LNCaP clone FGC (cell line): ENCODE results near the gene RAP2A.

Experiments
- DNase-seq: peaks from one replicate; pipeline ENCODE4 v3.0.0-alpha.2; 2011; ENCODE audit warnings: low read depth
- H3K4me3 ChIP-seq: 2 replicates; pipeline ENCODE4 v1.5.1; 2011; ENCODE audit warnings: mild to moderate bottlenecking, low read depth, low read length, control low read depth
- TF ChIP-seq, protein P1 (sequence below): IDR thresholded peaks from 2 replicates; pipeline ENCODE4 v1.5.1; 2012; ENCODE audit warnings: mild to moderate bottlenecking; ENCODE audit not compliant: control insufficient read depth, insufficient read depth; ENCODE audit errors: extremely low read depth

Gene RAP2A

DNA sequence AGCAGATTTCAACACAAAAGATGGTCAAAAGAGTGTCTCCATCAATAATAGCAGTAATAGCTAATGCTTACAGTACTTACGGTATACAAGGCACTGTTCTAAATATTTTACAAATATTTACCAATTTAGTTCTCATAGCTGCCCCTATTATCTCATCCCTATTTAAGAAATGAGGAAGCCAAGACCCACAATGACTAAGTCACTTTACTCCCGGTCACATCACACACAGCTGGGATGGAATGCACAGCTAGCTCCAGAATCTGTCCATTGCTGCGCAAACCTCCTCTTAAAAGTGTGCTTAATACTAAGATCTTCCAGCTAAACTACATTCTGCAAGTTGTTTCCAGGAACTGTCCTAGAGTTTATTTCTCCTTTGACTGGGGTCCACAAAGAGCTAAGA, 63.4 kb downstream of the RAP2A start:
- no peak overlapping the region for H3K4me3 ChIP-seq
- DNase-seq, result no peak
- TF ChIP-seq, protein P1, sequence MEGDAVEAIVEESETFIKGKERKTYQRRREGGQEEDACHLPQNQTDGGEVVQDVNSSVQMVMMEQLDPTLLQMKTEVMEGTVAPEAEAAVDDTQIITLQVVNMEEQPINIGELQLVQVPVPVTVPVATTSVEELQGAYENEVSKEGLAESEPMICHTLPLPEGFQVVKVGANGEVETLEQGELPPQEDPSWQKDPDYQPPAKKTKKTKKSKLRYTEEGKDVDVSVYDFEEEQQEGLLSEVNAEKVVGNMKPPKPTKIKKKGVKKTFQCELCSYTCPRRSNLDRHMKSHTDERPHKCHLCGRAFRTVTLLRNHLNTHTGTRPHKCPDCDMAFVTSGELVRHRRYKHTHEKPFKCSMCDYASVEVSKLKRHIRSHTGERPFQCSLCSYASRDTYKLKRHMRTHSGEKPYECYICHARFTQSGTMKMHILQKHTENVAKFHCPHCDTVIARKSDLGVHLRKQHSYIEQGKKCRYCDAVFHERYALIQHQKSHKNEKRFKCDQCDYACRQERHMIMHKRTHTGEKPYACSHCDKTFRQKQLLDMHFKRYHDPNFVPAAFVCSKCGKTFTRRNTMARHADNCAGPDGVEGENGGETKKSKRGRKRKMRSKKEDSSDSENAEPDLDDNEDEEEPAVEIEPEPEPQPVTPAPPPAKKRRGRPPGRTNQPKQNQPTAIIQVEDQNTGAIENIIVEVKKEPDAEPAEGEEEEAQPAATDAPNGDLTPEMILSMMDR, result no peak

DNA sequence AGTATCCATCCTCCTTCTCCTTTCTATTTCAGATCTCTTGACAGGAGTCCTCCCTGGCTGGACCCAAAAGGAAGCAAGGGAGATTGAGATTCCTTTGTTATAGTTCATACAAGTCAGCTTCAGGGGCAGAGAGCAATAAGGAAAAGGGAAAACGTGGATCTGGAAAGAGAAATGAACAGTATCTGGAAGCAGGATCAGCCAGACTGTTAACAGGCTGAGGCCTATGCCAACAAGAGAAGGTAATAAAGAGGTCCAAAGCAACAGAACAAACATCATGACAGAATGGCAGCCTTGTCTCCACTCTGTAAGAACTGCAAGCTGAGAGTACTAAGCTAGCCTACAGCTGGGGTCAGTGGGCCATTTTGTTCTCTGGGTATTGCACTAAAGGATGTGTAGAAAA, 64.5 kb downstream of the RAP2A start:
- H3K4me3 ChIP-seq, result no peak overlapping the region
- TF ChIP-seq, protein P1, result no peak
- DNase-seq, result no peak

DNA sequence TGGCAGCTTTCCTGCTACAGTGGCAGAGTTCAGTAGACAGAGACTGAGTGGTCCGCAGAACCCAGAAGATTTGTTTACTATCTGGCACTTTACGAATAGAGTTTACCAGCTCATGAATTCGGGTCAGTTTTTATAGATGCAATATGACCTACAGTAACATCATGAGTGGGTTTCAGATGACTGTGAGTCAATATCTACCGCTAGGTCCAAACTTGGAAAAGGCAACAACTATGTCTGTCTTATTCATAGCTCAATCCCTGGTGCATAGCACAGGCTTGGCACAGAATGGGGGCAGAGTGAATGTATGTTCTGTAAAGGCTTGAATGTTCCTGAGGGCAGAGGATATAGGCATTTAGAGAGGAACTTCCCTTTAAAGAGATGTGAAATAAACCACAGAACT, 65.2 kb downstream of the RAP2A start:
- no peak overlapping the region for H3K4me3 ChIP-seq
- TF ChIP-seq, protein P1, result no peak
- no peak for DNase-seq

DNA sequence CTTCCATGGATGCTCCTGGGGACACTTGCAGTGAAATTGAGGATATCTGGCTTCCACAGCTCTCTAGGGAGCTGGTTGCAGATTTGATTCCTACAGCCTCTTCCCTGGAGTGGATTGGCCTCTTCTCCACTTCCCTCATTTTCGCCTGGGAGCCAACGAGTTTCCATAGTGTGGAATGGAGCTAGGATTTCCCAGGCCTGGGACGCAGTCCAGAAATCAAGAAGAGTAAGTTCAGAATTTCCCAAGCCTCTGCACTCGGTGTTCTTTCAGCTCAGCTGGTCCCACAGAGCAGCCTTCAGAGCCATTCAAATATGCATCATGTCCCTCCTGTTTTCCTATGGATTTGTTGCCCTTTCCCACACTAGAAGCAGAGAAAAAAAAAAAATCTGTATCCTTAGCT, 68.2 kb downstream of the RAP2A start:
- no peak overlapping the region for H3K4me3 ChIP-seq
- TF ChIP-seq, protein P1, result no peak
- DNase-seq, result no peak

DNA sequence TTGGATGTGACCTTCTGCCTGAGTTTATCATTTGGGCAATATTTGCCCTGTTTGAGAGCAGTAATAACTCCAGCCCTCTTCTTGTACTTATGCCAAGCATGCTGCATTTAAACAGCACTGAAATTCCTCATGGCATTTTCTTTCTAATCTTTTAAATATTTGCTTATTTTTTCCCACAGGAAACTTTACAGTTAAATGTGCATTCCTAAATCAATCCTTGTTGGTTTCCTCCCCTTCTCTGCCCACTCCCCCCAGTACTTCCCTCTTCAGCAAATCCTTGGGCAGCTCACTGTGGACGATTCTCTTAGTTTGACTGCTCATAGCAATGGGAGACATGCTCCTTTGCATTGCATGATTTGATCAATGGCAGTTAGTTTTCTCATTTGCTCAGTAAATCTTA, 68.7 kb downstream of the RAP2A start:
- TF ChIP-seq, protein P1, result no peak
- no peak overlapping the region for H3K4me3 ChIP-seq
- no peak for DNase-seq

DNA sequence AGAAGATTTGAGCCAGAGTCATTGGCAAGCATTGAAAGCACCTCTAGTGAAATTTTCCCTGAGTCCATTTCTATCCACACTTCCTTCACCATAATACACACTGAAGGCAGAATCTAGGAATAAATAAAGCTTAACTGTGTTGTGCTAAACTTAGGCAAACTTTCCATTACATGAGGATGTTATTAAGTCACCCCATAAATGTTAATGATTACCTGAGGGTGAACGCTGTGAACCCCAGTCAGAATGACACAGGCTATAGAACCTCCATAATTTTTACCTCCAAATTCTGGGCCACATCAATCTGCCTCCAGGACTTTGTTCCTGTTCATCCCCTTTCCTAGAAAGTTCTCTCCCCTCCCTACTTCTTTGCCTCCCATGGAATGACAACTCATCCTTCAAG, 71.0 kb downstream of the RAP2A start:
- H3K4me3 ChIP-seq, result no peak overlapping the region
- TF ChIP-seq, protein P1, result no peak
- DNase-seq, result no peak

DNA sequence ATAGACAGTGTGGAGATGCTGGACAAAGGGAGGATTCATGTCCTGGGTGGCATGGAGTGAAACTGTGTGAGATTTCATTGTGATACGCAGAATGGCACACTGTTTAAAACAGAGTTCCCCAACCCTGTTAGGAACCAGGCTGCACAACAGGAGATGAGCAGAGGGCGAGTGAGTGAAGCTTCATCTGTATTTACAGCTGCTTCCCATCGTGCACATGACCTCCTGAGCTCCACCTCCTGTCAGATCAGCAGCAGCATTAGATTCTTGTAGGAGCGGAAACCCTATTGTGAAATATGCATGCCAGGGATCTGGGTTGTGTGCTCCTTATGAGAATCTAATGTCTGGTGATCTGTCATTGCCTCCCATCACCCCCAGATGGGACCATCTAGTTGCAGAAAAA, 72.5 kb downstream of the RAP2A start:
- DNase-seq, result no peak
- TF ChIP-seq, protein P1, result no peak

More for the DNA sequence above, 72.5 kb downstream of the RAP2A start:
- no peak overlapping the region for H3K4me3 ChIP-seq
